ENCODE measurements around the gene PCED1B. TPM values are rescaled to one million over a fixed set of nuclear protein-coding genes. Genes with fewer than 3 reads are reported as not detected.

The PCED1B gene
- total RNA-seq, 1 experiment from 2014 or later, result 6.6 TPM

GRCh38 chr12:47272412-47273190 is 193.2 kb downstream of the PCED1B start:
- ChIA-PET POLR2A (no interaction called here), CTCF (interaction anchor here (0.5 to 1.1 kb wide), 2 partner anchors 30 to 100 kb away, joined by 3 to 5 read pairs; no protein-coding TSS in a partner anchor)
- Mint-ChIP-seq H3K4me1 (peaks cover 5% of the 10 kb centered on the region; the same call in 1 of the 2 replicates), H3K36me3 (no peaks in the 10 kb centered on the region), H3K27me3 (ENCODE audit: low read depth) (no peaks in the 10 kb centered on the region), H3K9me3 (peaks cover 8% of the 10 kb centered on the region; the same call in 1 of the 2 replicates), H3K4me3 (no peak overlapping the region), H3K27ac (no peak overlapping the region)
- ATAC-seq, result no peak
- TF ChIP-seq ZNF138 (CRISPR knock-in tag; conservative IDR thresholded peaks at IDR 0.05) (no peak), JAZF1 (CRISPR knock-in tag; IDR thresholded peaks at IDR 0.05) (no peak), ZNF671 (CRISPR knock-in tag; IDR thresholded peaks at IDR 0.05) (no peak), NR2C2 (CRISPR knock-in tag; IDR thresholded peaks at IDR 0.05) (no peak), ZBTB43 (CRISPR knock-in tag; IDR thresholded peaks at IDR 0.05) (no peak), ZNF232 (CRISPR knock-in tag; IDR thresholded peaks at IDR 0.05) (no peak), TP53 (CRISPR knock-in tag; IDR thresholded peaks at IDR 0.05) (no peak)
- no peak for DNase-seq (ENCODE audit: low spot score)

DNA sequence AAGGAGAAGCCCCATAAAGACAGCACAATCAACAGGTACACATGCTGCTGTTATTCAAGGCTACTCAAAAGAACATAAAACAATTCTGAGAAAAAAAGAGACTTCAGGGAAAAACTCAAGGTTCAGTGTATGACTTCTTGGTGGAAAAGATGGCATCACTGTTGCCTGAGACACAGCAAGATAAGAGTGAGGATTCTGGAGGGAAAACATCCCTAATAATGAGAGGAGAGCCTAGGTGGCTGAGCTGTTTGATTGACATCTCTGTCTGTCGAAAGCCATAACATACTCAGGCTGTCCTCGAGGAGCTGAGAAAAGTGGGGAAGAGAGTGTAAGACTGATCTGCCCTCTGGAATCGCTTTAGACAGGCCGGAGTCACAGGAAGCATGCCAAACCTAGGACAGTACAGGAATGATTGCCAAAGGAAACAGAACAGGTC is 193.8 kb downstream of the PCED1B start:
- ChIA-PET CTCF (no interaction called here), POLR2A (no interaction called here)
- TF ChIP-seq TEAD1 (CRISPR knock-in tag; IDR thresholded peaks at IDR 0.05) (no peak), PRRX2 (CRISPR knock-in tag; IDR thresholded peaks at IDR 0.05) (no peak), GABPB1 (CRISPR knock-in tag; IDR thresholded peaks at IDR 0.05) (no peak), USF1 (CRISPR knock-in tag; IDR thresholded peaks at IDR 0.05) (no peak), PRDM15 (CRISPR knock-in tag; IDR thresholded peaks at IDR 0.05) (no peak), ATF6 (CRISPR knock-in tag; IDR thresholded peaks at IDR 0.05) (no peak), ZNF396 (CRISPR knock-in tag; IDR thresholded peaks at IDR 0.05; ENCODE audit: borderline replicate concordance) (no peak), CBFB (CRISPR knock-in tag; IDR thresholded peaks at IDR 0.05; ENCODE audit: low read depth) (no peak), ZNF232 (CRISPR knock-in tag; IDR thresholded peaks at IDR 0.05) (no peak), ZNF263 (CRISPR knock-in tag; IDR thresholded peaks at IDR 0.05; ENCODE audit: low read depth) (no peak)
- TF ChIP-seq, protein P1, sequence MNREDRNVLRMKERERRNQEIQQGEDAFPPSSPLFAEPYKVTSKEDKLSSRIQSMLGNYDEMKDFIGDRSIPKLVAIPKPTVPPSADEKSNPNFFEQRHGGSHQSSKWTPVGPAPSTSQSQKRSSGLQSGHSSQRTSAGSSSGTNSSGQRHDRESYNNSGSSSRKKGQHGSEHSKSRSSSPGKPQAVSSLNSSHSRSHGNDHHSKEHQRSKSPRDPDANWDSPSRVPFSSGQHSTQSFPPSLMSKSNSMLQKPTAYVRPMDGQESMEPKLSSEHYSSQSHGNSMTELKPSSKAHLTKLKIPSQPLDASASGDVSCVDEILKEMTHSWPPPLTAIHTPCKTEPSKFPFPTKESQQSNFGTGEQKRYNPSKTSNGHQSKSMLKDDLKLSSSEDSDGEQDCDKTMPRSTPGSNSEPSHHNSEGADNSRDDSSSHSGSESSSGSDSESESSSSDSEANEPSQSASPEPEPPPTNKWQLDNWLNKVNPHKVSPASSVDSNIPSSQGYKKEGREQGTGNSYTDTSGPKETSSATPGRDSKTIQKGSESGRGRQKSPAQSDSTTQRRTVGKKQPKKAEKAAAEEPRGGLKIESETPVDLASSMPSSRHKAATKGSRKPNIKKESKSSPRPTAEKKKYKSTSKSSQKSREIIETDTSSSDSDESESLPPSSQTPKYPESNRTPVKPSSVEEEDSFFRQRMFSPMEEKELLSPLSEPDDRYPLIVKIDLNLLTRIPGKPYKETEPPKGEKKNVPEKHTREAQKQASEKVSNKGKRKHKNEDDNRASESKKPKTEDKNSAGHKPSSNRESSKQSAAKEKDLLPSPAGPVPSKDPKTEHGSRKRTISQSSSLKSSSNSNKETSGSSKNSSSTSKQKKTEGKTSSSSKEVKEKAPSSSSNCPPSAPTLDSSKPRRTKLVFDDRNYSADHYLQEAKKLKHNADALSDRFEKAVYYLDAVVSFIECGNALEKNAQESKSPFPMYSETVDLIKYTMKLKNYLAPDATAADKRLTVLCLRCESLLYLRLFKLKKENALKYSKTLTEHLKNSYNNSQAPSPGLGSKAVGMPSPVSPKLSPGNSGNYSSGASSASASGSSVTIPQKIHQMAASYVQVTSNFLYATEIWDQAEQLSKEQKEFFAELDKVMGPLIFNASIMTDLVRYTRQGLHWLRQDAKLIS (CRISPR knock-in tag; IDR thresholded peaks at IDR 0.05; ENCODE audit: borderline replicate concordance), result no peak
- TF ChIP-seq, protein P2, sequence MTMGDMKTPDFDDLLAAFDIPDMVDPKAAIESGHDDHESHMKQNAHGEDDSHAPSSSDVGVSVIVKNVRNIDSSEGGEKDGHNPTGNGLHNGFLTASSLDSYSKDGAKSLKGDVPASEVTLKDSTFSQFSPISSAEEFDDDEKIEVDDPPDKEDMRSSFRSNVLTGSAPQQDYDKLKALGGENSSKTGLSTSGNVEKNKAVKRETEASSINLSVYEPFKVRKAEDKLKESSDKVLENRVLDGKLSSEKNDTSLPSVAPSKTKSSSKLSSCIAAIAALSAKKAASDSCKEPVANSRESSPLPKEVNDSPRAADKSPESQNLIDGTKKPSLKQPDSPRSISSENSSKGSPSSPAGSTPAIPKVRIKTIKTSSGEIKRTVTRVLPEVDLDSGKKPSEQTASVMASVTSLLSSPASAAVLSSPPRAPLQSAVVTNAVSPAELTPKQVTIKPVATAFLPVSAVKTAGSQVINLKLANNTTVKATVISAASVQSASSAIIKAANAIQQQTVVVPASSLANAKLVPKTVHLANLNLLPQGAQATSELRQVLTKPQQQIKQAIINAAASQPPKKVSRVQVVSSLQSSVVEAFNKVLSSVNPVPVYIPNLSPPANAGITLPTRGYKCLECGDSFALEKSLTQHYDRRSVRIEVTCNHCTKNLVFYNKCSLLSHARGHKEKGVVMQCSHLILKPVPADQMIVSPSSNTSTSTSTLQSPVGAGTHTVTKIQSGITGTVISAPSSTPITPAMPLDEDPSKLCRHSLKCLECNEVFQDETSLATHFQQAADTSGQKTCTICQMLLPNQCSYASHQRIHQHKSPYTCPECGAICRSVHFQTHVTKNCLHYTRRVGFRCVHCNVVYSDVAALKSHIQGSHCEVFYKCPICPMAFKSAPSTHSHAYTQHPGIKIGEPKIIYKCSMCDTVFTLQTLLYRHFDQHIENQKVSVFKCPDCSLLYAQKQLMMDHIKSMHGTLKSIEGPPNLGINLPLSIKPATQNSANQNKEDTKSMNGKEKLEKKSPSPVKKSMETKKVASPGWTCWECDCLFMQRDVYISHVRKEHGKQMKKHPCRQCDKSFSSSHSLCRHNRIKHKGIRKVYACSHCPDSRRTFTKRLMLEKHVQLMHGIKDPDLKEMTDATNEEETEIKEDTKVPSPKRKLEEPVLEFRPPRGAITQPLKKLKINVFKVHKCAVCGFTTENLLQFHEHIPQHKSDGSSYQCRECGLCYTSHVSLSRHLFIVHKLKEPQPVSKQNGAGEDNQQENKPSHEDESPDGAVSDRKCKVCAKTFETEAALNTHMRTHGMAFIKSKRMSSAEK (CRISPR knock-in tag; IDR thresholded peaks at IDR 0.05; ENCODE audit: borderline replicate concordance), result no peak

More for the DNA sequence above, 193.8 kb downstream of the PCED1B start:
- H3K27me3 Mint-ChIP-seq (ENCODE audit: low read depth), result no peaks in the 10 kb centered on the region
- peaks cover 9% of the 10 kb centered on the region; the same call in 1 of the 2 replicates for H3K9me3 Mint-ChIP-seq
- no peaks in the 10 kb centered on the region for H3K36me3 Mint-ChIP-seq
- peaks cover 5% of the 10 kb centered on the region; the same call in 1 of the 2 replicates for H3K4me1 Mint-ChIP-seq
- H3K4me3 Mint-ChIP-seq, result no peak overlapping the region
- no peak for ATAC-seq
- H3K27ac Mint-ChIP-seq, result no peak overlapping the region
- DNase-seq (ENCODE audit: low spot score), result no peak

All from WTC11 (cell line).